HepG2 (cell line): Measurements from ENCODE around the gene ROS1. TPM values are rescaled to one million over a fixed set of nuclear protein-coding genes. Genes with fewer than 3 reads are reported as not detected.

ENCODE experiments used
- ASH2L ChIP-seq: fragments of 300-600, 200-600 bp; sonication (generic); IDR thresholded peaks from 2 replicates; pipeline ENCODE4 v1.7.0; 2017; ENCODE audit warnings: low read depth, mild to moderate bottlenecking, moderate library complexity, mixed read lengths, low read length; ENCODE audit not compliant: insufficient read length
- FOXA1 ChIP-seq, 2 experiments: fragments of 450-650 bp in 1 of 2; sonication (generic) in 1 of 2; formaldehyde crosslinking in 1 of 2; IDR thresholded peaks; 2 replicates each; pipeline versions ENCODE4 v1.4.0 to v1.6.1; 2016 to 2020; ENCODE audit warnings: missing genetic modification reagents in 1 of 2
- HDAC2 ChIP-seq: sonication (generic); formaldehyde crosslinking; IDR thresholded peaks from 2 replicates; pipeline ENCODE4 v1.4.0; 2020; ENCODE audit warnings: missing genetic modification reagents
- HNRNPL ChIP-seq: fragments of 200-400 bp; formaldehyde crosslinking; IDR thresholded peaks from 2 replicates; pipeline ENCODE4 v1.6.1; 2017; ENCODE audit warnings: mild to moderate bottlenecking, low read depth, low read length
- KAT2B ChIP-seq: fragments of 150-350 bp; IDR thresholded peaks from 2 replicates; pipeline ENCODE4 v1.6.1; 2014; ENCODE audit warnings: low read depth, low read length, borderline replicate concordance
- KLF13 ChIP-seq: sonication (generic); formaldehyde crosslinking; IDR thresholded peaks from 2 replicates; pipeline ENCODE4 v1.4.0; 2020; ENCODE audit warnings: mild to moderate bottlenecking, missing genetic modification reagents
- KLF9 ChIP-seq: IDR thresholded peaks from 2 replicates; pipeline ENCODE4 v1.6.1; 2016; ENCODE audit warnings: low read depth
- KMT2A ChIP-seq: sonication (generic); formaldehyde crosslinking; IDR thresholded peaks from 2 replicates; pipeline ENCODE4 v1.4.0; 2020; ENCODE audit warnings: missing genetic modification reagents
- LCORL ChIP-seq, 2 experiments: fragments of 450-650 bp in 1 of 2; sonication (generic) in 1 of 2; formaldehyde crosslinking in 1 of 2; IDR thresholded peaks; 2 replicates each; pipeline versions ENCODE4 v1.5.0 to v1.6.1; 2017 to 2020; ENCODE audit warnings: antibody characterized with exemption in 1 of 2, missing genetic modification reagents in 1 of 2
- MED8 ChIP-seq: sonication (generic); formaldehyde crosslinking; IDR thresholded peaks from 2 replicates; pipeline ENCODE4 v1.8.1; 2023; ENCODE audit warnings: mild to moderate bottlenecking, missing genetic modification reagents; ENCODE audit not compliant: insufficient replicate concordance
- MIER3 ChIP-seq: IDR thresholded peaks from 2 replicates; pipeline ENCODE4 v1.6.1; 2016; ENCODE audit warnings: missing compliant biosample characterization, borderline replicate concordance
- RAD21 ChIP-seq: fragments of 450-650 bp; formaldehyde crosslinking; IDR thresholded peaks from 2 replicates; pipeline ENCODE4 v1.5.0; 2020; ENCODE audit warnings: mild to moderate bottlenecking
- REPIN1 ChIP-seq: sonication (generic); formaldehyde crosslinking; IDR thresholded peaks from 2 replicates; pipeline ENCODE4 v1.8.0; 2022; ENCODE audit warnings: missing genetic modification reagents, low read depth, mild to moderate bottlenecking, borderline replicate concordance
- SAP130 ChIP-seq: IDR thresholded peaks from 2 replicates; pipeline ENCODE4 v1.6.1; 2016; ENCODE audit warnings: low read depth
- SNAPC2 ChIP-seq: sonication (generic); formaldehyde crosslinking; IDR thresholded peaks from 2 replicates; pipeline ENCODE4 v1.8.1; 2022; ENCODE audit warnings: mild to moderate bottlenecking, missing genetic modification reagents
- STAT5B ChIP-seq: sonication (generic); formaldehyde crosslinking; IDR thresholded peaks from 2 replicates; pipeline ENCODE4 v1.4.0; 2020; ENCODE audit warnings: missing genetic modification reagents
- YEATS2 ChIP-seq: sonication (generic); formaldehyde crosslinking; IDR thresholded peaks from 2 replicates; pipeline ENCODE4 v1.4.0; 2020; ENCODE audit warnings: missing genetic modification reagents, borderline replicate concordance
- ZNF256 ChIP-seq: sonication (generic); formaldehyde crosslinking; conservative IDR thresholded peaks from 2 replicates; pipeline ENCODE4 v1.4.0; 2020; ENCODE audit warnings: missing genetic modification reagents
- ZNF543 ChIP-seq: sonication (generic); formaldehyde crosslinking; IDR thresholded peaks from 2 replicates; pipeline ENCODE4 v1.4.0; 2020; ENCODE audit warnings: mild to moderate bottlenecking, missing genetic modification reagents
- ZNF720 ChIP-seq: sonication (generic); formaldehyde crosslinking; IDR thresholded peaks from 2 replicates; pipeline ENCODE4 v1.4.0; 2020; ENCODE audit warnings: missing genetic modification reagents
- ZNF761 ChIP-seq: sonication (generic); formaldehyde crosslinking; conservative IDR thresholded peaks from 2 replicates; pipeline ENCODE4 v1.4.0; 2020; ENCODE audit warnings: mild to moderate bottlenecking, missing genetic modification reagents
- polyA plus RNA-seq, 8 experiments: library from polyadenylated mRNA; depleted of rRNA in 3 of 8; stranded (reverse) in 7 of 8; unstranded in 1 of 8; fragments of >200 nt; fragmentation: Illumina TruSeq in 4 of 8; extraction: Trizol in 4 of 8; gene quantifications; 2 replicates each; pipeline versions ENCODE4 v1.2.1 to v1.2.3, GENCODE V29; 2011 to 2016; ENCODE audit warnings: low read depth in 4 of 8, missing spikeins in 1 of 8, mixed read lengths in 1 of 8; ENCODE audit not compliant: insufficient read depth in 1 of 8
- total RNA-seq, 5 experiments: library from RNA; depleted of rRNA; stranded (reverse); fragments of >200 nt; fragmentation: Illumina TruSeq; extraction: Trizol; gene quantifications; 2 replicates each; pipeline ENCODE4 v1.2.3, GENCODE V29; 2016; ENCODE audit warnings: low read depth in 1 of 5
- TF ChIP-seq, protein P1 (sequence below): sonication (generic); formaldehyde crosslinking; IDR thresholded peaks from 2 replicates; pipeline ENCODE4 v1.5.1; 2020; ENCODE audit warnings: mild to moderate bottlenecking, missing genetic modification reagents, borderline replicate concordance
- TF ChIP-seq, protein P2 (sequence below): sonication (generic); formaldehyde crosslinking; IDR thresholded peaks from 2 replicates; pipeline ENCODE4 v1.4.0; 2020; ENCODE audit warnings: missing genetic modification reagents, mild to moderate bottlenecking, borderline replicate concordance
- TF ChIP-seq, protein P3 (sequence below): fragments of 450-650 bp; IDR thresholded peaks from 2 replicates; pipeline ENCODE4 v1.6.1; 2017

ROS1 gene
- total and polyA plus RNA-seq, 2 of the 13 experiments (the other 11 are each of a cell fraction or from before 2014, with no cell fraction given): not detected

DNA sequence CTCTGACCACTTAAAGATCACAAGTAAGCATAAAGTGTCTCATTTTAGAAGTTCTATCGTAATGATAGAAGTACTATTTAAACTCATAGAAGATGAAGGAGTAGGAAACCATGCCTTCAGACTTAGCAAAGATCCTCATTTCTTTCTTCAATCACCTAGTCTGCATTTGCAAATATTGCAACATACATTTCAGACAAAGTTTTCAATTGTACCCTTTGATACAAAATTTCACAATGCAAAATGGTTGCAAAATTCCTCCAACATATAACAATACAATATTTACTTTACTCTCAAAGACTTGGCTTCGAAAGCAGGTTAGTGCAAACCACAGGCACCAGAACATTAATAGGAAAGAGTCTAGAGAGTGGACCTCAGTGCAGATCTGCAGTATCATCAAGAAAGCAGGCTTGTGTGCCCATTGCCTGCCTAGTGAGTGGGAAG lies 16.1 kb upstream of the ROS1 start (continued):
- TF ChIP-seq, protein P1, sequence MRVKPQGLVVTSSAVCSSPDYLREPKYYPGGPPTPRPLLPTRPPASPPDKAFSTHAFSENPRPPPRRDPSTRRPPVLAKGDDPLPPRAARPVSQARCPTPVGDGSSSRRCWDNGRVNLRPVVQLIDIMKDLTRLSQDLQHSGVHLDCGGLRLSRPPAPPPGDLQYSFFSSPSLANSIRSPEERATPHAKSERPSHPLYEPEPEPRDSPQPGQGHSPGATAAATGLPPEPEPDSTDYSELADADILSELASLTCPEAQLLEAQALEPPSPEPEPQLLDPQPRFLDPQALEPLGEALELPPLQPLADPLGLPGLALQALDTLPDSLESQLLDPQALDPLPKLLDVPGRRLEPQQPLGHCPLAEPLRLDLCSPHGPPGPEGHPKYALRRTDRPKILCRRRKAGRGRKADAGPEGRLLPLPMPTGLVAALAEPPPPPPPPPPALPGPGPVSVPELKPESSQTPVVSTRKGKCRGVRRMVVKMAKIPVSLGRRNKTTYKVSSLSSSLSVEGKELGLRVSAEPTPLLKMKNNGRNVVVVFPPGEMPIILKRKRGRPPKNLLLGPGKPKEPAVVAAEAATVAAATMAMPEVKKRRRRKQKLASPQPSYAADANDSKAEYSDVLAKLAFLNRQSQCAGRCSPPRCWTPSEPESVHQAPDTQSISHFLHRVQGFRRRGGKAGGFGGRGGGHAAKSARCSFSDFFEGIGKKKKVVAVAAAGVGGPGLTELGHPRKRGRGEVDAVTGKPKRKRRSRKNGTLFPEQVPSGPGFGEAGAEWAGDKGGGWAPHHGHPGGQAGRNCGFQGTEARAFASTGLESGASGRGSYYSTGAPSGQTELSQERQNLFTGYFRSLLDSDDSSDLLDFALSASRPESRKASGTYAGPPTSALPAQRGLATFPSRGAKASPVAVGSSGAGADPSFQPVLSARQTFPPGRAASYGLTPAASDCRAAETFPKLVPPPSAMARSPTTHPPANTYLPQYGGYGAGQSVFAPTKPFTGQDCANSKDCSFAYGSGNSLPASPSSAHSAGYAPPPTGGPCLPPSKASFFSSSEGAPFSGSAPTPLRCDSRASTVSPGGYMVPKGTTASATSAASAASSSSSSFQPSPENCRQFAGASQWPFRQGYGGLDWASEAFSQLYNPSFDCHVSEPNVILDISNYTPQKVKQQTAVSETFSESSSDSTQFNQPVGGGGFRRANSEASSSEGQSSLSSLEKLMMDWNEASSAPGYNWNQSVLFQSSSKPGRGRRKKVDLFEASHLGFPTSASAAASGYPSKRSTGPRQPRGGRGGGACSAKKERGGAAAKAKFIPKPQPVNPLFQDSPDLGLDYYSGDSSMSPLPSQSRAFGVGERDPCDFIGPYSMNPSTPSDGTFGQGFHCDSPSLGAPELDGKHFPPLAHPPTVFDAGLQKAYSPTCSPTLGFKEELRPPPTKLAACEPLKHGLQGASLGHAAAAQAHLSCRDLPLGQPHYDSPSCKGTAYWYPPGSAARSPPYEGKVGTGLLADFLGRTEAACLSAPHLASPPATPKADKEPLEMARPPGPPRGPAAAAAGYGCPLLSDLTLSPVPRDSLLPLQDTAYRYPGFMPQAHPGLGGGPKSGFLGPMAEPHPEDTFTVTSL: peak; percentile 76; the same call in 1 of the 2 replicates
- TF ChIP-seq KLF9 (CRISPR knock-in tag) (peak; percentile 82; the same call in 1 of the 2 replicates), SAP130 (CRISPR knock-in tag) (peak; percentile 61), ZNF761 (CRISPR knock-in tag) (0 out of 2 replicates have a peak, but pooled peaks have one; percentile 49), MIER3 (CRISPR knock-in tag) (peak; percentile 91; the same call in 1 of the 2 replicates), REPIN1 (CRISPR knock-in tag) (peak; percentile 78), HDAC2 (peak; percentile 92), KMT2A (no peak; the same call in 1 of the 2 replicates), MED8 (CRISPR knock-in tag) (peak; percentile 34), STAT5B (0 out of 2 replicates have a peak, but pooled peaks have one; percentile 41), KLF13 (no peak), ASH2L (peak; percentile 79), ZNF720 (CRISPR knock-in tag) (no peak), ZNF256 (CRISPR knock-in tag) (no peak), LCORL (IDR thresholded peaks at IDR 0.05) (no peak), LCORL (CRISPR knock-in tag; IDR thresholded peaks at IDR 0.05) (no peak), ZNF543 (CRISPR knock-in tag) (no peak), KAT2B (no peak), FOXA1 (IDR thresholded peaks at IDR 0.05) (peak; percentile 59), FOXA1 (CRISPR knock-in tag; IDR thresholded peaks at IDR 0.05) (peak; percentile 96), HNRNPL (no peak), SNAPC2 (no peak), RAD21 (CRISPR knock-in tag) (no peak), YEATS2 (CRISPR knock-in tag) (peak; percentile 55; the same call in 1 of the 2 replicates)
- TF ChIP-seq, protein P2, sequence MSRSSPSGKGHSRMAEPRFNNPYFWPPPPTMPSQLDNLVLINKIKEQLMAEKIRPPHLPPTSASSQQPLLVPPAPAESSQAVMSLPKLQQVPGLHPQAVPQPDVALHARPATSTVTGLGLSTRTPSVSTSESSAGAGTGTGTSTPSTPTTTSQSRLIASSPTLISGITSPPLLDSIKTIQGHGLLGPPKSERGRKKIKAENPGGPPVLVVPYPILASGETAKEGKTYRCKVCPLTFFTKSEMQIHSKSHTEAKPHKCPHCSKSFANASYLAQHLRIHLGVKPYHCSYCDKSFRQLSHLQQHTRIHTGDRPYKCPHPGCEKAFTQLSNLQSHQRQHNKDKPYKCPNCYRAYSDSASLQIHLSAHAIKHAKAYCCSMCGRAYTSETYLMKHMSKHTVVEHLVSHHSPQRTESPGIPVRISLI (CRISPR knock-in tag): peak; percentile 46; the same call in 1 of the 2 replicates
- TF ChIP-seq, protein P3, sequence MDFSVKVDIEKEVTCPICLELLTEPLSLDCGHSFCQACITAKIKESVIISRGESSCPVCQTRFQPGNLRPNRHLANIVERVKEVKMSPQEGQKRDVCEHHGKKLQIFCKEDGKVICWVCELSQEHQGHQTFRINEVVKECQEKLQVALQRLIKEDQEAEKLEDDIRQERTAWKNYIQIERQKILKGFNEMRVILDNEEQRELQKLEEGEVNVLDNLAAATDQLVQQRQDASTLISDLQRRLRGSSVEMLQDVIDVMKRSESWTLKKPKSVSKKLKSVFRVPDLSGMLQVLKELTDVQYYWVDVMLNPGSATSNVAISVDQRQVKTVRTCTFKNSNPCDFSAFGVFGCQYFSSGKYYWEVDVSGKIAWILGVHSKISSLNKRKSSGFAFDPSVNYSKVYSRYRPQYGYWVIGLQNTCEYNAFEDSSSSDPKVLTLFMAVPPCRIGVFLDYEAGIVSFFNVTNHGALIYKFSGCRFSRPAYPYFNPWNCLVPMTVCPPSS: no peak
